Upper lobe of left lung (tissue), 4 donors: ENCODE results near the gene OR4D6.

Source experiments
- CTCF ChIP-seq, 6 experiments: fragments of 450-650 bp in 4 of 6; fragments of 200-600 bp in 2 of 6; sonication (generic) in 2 of 6; IDR thresholded peaks; one replicate each; pipeline ENCODE4 v1.5.1; 2016 to 2019; ENCODE audit warnings: antibody characterized with exemption in 6 of 6
- EP300 ChIP-seq, 4 donors: sonication (generic); formaldehyde crosslinking; IDR thresholded peaks; one replicate each; pipeline ENCODE4 v1.5.1; 2017; ENCODE audit warnings: antibody characterized with exemption in 4 of 4, control low read depth in 2 of 4
- POLR2A ChIP-seq, 4 donors: fragments of 450-650 bp; IDR thresholded peaks; one replicate each; pipeline ENCODE4 v1.5.1; 2016 to 2017; ENCODE audit warnings: antibody characterized with exemption in 4 of 4, mild to moderate bottlenecking in 2 of 4
- POLR2AphosphoS5 ChIP-seq, 2 donors: sonication (generic); formaldehyde crosslinking; IDR thresholded peaks; one replicate each; pipeline ENCODE4 v1.5.1; 2017; ENCODE audit warnings: antibody characterized with exemption in 2 of 2

GRCh38 chr11:59417023-59417422 lies 39.7 kb upstream of the OR4D6 start:
- TF ChIP-seq CTCF (IDR thresholded peaks at IDR 0.05) = no peak
- no peak for TF ChIP-seq POLR2A (IDR thresholded peaks at IDR 0.05)
- TF ChIP-seq POLR2AphosphoS5 (IDR thresholded peaks at IDR 0.05) = no peak
- no peak for TF ChIP-seq EP300 (IDR thresholded peaks at IDR 0.05)
